Transverse colon (tissue), 4 donors: ENCODE measurements around the gene GRHL1.

Experiments used
- EP300 ChIP-seq: sonication (generic); formaldehyde crosslinking; IDR thresholded peaks from one replicate; pipeline ENCODE4 v1.6.1; 2017; ENCODE audit warnings: antibody characterized with exemption, low read depth
- POLR2A ChIP-seq: fragments of 450-650 bp; IDR thresholded peaks from one replicate; pipeline ENCODE4 v1.6.1; 2016; ENCODE audit warnings: antibody characterized with exemption, mild to moderate bottlenecking, moderate library complexity
- POLR2AphosphoS5 ChIP-seq, 3 donors: sonication (generic); formaldehyde crosslinking; IDR thresholded peaks; one replicate each; pipeline ENCODE4 v1.6.1; 2016; ENCODE audit warnings: antibody characterized with exemption in 3 of 3
- TF ChIP-seq, protein P1 (sequence below), 5 experiments: fragments of 200-600 bp in 3 of 5; fragments of 450-650 bp in 2 of 5; sonication (generic) in 3 of 5; IDR thresholded peaks; 1 replicate in 2 of 5; 2 replicates in 3 of 5; pipeline ENCODE4 v1.5.1; 2016 to 2017; ENCODE audit warnings: antibody characterized with exemption in 5 of 5, inconsistent platforms in 3 of 5, mild to moderate bottlenecking in 2 of 5, moderate library complexity in 1 of 5

- TF ChIP-seq, protein P1, sequence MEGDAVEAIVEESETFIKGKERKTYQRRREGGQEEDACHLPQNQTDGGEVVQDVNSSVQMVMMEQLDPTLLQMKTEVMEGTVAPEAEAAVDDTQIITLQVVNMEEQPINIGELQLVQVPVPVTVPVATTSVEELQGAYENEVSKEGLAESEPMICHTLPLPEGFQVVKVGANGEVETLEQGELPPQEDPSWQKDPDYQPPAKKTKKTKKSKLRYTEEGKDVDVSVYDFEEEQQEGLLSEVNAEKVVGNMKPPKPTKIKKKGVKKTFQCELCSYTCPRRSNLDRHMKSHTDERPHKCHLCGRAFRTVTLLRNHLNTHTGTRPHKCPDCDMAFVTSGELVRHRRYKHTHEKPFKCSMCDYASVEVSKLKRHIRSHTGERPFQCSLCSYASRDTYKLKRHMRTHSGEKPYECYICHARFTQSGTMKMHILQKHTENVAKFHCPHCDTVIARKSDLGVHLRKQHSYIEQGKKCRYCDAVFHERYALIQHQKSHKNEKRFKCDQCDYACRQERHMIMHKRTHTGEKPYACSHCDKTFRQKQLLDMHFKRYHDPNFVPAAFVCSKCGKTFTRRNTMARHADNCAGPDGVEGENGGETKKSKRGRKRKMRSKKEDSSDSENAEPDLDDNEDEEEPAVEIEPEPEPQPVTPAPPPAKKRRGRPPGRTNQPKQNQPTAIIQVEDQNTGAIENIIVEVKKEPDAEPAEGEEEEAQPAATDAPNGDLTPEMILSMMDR (IDR thresholded peaks at IDR 0.05), result no peak
- TF ChIP-seq POLR2A (no peak), POLR2AphosphoS5 (IDR thresholded peaks at IDR 0.05) (no peak), EP300 (no peak)
Measured at GRCh38 chr2:9958057-9958456, 6.6 kb downstream of the GRHL1 start.
